H1 (cell line): ENCODE results near the gene GSDME. TPM values are rescaled to one million over a fixed set of nuclear protein-coding genes. Genes with fewer than 3 reads are reported as not detected.

ENCODE experiments used
- BRCA1 ChIP-seq: IDR thresholded peaks from 2 replicates; pipeline ENCODE4 v1.6.1; 2012; ENCODE audit warnings: low read depth, low read length, improper control_type of control experiment
- CREB1 ChIP-seq: IDR thresholded peaks from 2 replicates; pipeline ENCODE4 v1.6.1; 2012; ENCODE audit warnings: inconsistent platforms
- CTBP2 ChIP-seq: IDR thresholded peaks from 2 replicates; pipeline ENCODE4 v1.7.0; 2011; ENCODE audit warnings: borderline replicate concordance, mild to moderate bottlenecking, moderate library complexity, mixed read lengths, low read length; ENCODE audit not compliant: insufficient read depth, insufficient read length
- KDM1A ChIP-seq: fragments of 200-600, 300-600 bp; sonication (generic); IDR thresholded peaks from 2 replicates; pipeline ENCODE4 v1.7.1; 2016; ENCODE audit warnings: mild to moderate bottlenecking, low read length, borderline replicate concordance
- TAF7 ChIP-seq: optimal IDR thresholded peaks from 2 replicates; pipeline ENCODE3; 2011; ENCODE audit warnings: low read depth, mild to moderate bottlenecking, inconsistent platforms, low read length, moderate library complexity, borderline replicate concordance
- polyA plus RNA-seq, 7 experiments: library from polyadenylated mRNA; depleted of rRNA in 3 of 7; stranded (reverse) in 5 of 7; unstranded in 2 of 7; fragments of >200 nt in 5 of 7; fragments of 200-250 nt in 2 of 7; gene quantifications; 1 replicate in 5 of 7; 2 replicates in 1 of 7; 4 replicates in 1 of 7; pipeline versions ENCODE4 v1.2.1 to v1.2.3, GENCODE V29; 2011 to 2013; ENCODE audit warnings: missing spikeins in 2 of 7, mixed read lengths in 2 of 7
- total RNA-seq: library from RNA; stranded (reverse); fragmentation: NEBNext Ultra II Directional; extraction: Animal tissue kit (Norgen Biotek cat#: 25700); gene quantifications from 2 replicates; pipeline ENCODE4 v1.2.1, GENCODE V29; 2021
- TF ChIP-seq, protein P1 (sequence below): fragments of 300-600 bp; sonication (generic); IDR thresholded peaks from 2 replicates; pipeline ENCODE4 v1.7.1; 2012; ENCODE audit warnings: low read length, moderate library complexity, mild to moderate bottlenecking, inconsistent platforms; ENCODE audit not compliant: insufficient replicate concordance
- TF ChIP-seq, protein P2 (sequence below): IDR thresholded peaks from 2 replicates; pipeline ENCODE4 v1.6.1; 2011; ENCODE audit warnings: low read length, improper control_type of control experiment

GSDME gene
- total and polyA plus RNA-seq, 2 of the 8 experiments (the other 6 are each of a cell fraction or from before 2014, with no cell fraction given): 5.4 to 7.6 TPM

DNA sequence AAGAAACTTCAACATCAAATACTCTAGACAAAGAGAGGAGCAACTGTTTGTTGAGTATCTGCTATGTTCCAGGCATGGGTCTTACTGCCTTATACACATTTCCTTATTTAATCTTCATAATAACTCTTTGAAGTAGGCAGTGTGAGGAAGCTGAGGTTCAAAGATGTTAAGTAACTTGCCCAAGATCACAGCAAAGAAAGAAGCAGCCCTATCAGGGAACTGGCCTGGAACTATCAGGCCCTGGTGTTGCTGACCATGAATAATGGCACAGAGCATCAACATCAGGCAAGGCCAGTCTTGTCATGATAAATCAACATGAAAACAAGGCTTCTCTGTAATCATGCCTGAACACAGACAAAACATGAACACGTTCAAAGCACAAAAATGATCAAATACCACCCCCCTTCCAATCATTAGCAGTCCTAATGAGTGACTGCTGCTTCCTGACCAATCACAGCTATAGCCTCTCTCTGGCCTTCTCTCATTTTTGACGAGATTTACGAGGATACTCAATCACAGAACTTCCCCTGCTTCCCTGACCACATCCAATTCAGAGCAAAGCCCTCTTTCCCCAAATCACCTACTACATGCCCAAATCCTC is 2.3 kb downstream of the GSDME start (continued):
- TF ChIP-seq, protein P1, sequence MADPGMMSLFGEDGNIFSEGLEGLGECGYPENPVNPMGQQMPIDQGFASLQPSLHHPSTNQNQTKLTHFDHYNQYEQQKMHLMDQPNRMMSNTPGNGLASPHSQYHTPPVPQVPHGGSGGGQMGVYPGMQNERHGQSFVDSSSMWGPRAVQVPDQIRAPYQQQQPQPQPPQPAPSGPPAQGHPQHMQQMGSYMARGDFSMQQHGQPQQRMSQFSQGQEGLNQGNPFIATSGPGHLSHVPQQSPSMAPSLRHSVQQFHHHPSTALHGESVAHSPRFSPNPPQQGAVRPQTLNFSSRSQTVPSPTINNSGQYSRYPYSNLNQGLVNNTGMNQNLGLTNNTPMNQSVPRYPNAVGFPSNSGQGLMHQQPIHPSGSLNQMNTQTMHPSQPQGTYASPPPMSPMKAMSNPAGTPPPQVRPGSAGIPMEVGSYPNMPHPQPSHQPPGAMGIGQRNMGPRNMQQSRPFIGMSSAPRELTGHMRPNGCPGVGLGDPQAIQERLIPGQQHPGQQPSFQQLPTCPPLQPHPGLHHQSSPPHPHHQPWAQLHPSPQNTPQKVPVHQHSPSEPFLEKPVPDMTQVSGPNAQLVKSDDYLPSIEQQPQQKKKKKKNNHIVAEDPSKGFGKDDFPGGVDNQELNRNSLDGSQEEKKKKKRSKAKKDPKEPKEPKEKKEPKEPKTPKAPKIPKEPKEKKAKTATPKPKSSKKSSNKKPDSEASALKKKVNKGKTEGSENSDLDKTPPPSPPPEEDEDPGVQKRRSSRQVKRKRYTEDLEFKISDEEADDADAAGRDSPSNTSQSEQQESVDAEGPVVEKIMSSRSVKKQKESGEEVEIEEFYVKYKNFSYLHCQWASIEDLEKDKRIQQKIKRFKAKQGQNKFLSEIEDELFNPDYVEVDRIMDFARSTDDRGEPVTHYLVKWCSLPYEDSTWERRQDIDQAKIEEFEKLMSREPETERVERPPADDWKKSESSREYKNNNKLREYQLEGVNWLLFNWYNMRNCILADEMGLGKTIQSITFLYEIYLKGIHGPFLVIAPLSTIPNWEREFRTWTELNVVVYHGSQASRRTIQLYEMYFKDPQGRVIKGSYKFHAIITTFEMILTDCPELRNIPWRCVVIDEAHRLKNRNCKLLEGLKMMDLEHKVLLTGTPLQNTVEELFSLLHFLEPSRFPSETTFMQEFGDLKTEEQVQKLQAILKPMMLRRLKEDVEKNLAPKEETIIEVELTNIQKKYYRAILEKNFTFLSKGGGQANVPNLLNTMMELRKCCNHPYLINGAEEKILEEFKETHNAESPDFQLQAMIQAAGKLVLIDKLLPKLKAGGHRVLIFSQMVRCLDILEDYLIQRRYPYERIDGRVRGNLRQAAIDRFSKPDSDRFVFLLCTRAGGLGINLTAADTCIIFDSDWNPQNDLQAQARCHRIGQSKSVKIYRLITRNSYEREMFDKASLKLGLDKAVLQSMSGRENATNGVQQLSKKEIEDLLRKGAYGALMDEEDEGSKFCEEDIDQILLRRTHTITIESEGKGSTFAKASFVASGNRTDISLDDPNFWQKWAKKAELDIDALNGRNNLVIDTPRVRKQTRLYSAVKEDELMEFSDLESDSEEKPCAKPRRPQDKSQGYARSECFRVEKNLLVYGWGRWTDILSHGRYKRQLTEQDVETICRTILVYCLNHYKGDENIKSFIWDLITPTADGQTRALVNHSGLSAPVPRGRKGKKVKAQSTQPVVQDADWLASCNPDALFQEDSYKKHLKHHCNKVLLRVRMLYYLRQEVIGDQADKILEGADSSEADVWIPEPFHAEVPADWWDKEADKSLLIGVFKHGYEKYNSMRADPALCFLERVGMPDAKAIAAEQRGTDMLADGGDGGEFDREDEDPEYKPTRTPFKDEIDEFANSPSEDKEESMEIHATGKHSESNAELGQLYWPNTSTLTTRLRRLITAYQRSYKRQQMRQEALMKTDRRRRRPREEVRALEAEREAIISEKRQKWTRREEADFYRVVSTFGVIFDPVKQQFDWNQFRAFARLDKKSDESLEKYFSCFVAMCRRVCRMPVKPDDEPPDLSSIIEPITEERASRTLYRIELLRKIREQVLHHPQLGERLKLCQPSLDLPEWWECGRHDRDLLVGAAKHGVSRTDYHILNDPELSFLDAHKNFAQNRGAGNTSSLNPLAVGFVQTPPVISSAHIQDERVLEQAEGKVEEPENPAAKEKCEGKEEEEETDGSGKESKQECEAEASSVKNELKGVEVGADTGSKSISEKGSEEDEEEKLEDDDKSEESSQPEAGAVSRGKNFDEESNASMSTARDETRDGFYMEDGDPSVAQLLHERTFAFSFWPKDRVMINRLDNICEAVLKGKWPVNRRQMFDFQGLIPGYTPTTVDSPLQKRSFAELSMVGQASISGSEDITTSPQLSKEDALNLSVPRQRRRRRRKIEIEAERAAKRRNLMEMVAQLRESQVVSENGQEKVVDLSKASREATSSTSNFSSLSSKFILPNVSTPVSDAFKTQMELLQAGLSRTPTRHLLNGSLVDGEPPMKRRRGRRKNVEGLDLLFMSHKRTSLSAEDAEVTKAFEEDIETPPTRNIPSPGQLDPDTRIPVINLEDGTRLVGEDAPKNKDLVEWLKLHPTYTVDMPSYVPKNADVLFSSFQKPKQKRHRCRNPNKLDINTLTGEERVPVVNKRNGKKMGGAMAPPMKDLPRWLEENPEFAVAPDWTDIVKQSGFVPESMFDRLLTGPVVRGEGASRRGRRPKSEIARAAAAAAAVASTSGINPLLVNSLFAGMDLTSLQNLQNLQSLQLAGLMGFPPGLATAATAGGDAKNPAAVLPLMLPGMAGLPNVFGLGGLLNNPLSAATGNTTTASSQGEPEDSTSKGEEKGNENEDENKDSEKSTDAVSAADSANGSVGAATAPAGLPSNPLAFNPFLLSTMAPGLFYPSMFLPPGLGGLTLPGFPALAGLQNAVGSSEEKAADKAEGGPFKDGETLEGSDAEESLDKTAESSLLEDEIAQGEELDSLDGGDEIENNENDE: no peak
- TF ChIP-seq KDM1A (no peak), BRCA1 (no peak), TAF7 (no peak), CREB1 (no peak), CTBP2 (no peak)
- TF ChIP-seq, protein P2, sequence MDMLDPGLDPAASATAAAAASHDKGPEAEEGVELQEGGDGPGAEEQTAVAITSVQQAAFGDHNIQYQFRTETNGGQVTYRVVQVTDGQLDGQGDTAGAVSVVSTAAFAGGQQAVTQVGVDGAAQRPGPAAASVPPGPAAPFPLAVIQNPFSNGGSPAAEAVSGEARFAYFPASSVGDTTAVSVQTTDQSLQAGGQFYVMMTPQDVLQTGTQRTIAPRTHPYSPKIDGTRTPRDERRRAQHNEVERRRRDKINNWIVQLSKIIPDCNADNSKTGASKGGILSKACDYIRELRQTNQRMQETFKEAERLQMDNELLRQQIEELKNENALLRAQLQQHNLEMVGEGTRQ: no peak
